ENCODE data around the gene CASZ1.

DNA sequence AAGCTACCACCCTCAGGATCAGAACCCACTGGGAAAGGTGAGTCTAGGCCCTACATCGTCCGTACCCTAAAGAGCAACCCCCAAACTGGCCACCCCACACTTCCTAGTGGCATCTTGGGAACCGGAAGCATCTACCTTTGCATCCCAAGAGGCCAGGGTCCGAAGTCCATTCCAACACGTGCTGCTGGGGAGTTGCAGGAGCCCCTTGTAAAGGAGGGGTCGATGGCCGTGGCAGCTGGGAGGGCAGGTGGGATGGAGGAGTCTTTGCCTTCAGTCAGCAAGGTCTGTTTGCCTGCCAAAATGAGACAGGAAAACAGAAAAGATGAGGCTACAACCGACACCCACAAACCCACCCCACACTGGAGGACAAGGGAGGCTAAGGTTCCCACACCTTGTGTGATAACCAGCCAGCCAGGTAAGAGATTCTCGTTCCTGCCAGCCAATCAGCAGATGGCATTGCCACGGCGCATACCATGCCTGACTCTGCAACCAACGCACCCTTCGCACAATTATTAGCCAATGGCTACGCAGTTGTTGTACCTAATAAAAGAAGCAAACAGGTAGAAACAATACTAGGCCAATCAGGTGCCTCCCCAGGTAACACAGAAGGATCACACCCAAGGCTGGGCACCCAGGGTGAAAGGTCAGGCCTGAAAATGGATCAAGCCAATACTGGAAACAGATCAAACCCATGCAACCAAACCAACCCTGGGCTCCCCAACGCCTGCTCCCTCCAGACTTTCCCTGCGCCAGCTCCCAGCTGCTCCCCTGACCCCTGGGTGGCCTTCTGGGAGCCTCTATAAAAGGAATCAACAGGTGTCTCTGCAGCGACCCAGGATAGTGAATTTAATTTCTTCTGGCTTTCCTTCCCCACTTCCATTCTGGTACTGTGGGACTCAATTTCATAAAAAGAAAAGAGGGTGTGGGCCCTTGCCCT lies 35.6 kb downstream of the CASZ1 start:
- TF ChIP-seq GATA2 (IDR thresholded peaks at IDR 0.05; ENCODE audit: low read depth, low read length) (no peak), GATA3 (IDR thresholded peaks at IDR 0.05; ENCODE audit: low read depth, low read length) (no peak)

All from SH-SY5Y (cell line).